PC-9 (cell line): ENCODE data around the gene UBE2D3. TPM values are rescaled to one million over a fixed set of nuclear protein-coding genes. Genes with fewer than 3 reads are reported as not detected.

ENCODE experiments used
- Bru-seq: library from RNA; stranded (reverse); fragments of 400-500 nt; gene quantifications from one replicate; lab custom pipeline; 2021; lab: Mats Ljungman, UMichigan
- BruChase-seq, 2 experiments: library from RNA; stranded (reverse); fragments of 400-500 nt; gene quantifications; one replicate each; lab custom pipeline; 2021; lab: Mats Ljungman, UMichigan
- BruUV-seq: library from RNA; stranded (reverse); fragments of 400-500 nt; replicated peaks from 2 replicates; lab custom pipeline; 2021; lab: Mats Ljungman, UMichigan
- CTCF ChIA-PET: fragments of 300-600 bp; sonication (Branson Sonifier 250); formaldehyde crosslinking; loops from one replicate; lab custom pipeline; 2022; ENCODE audit warnings: antibody characterized with exemption; lab: Charles Lee
- POLR2A ChIA-PET: fragments of 300-600 bp; sonication (Branson Sonifier 250); formaldehyde crosslinking; loops from one replicate; lab custom pipeline; 2022; ENCODE audit warnings: antibody characterized with exemption; ENCODE audit not compliant: unreplicated experiment; lab: Charles Lee
- DNase-seq, 2 experiments: peaks; one replicate each; pipeline versions ENCODE4 v3.0.0 to v3.0.0-alpha.2; 2015 to 2022; ENCODE audit warnings: mixed read lengths in 1 of 2
- H2AFZ ChIP-seq: fragments of 200-600 bp; sonication (generic); 2 replicates; pipeline ENCODE4 v1.8.1; 2017; ENCODE audit warnings: antibody characterized with exemption
- H3F3A ChIP-seq: fragments of 200-600 bp; sonication (generic); 2 replicates; pipeline ENCODE4 v1.8.1; 2017; ENCODE audit warnings: antibody characterized with exemption, mild to moderate bottlenecking, low read depth; ENCODE audit not compliant: insufficient read depth
- H3K27ac ChIP-seq: fragments of 200-600 bp; sonication (generic); 2 replicates; pipeline ENCODE4 v1.6.1; 2016; ENCODE audit warnings: mixed run types
- H3K27me3 ChIP-seq: fragments of 200-600 bp; sonication (generic); 2 replicates; pipeline ENCODE4 v1.6.1; 2016; ENCODE audit warnings: low read depth, mixed run types; ENCODE audit not compliant: insufficient read depth
- H3K36me3 ChIP-seq: fragments of 200-600 bp; sonication (generic); 2 replicates; pipeline ENCODE4 v1.6.1; 2016; ENCODE audit warnings: low read depth, mixed run types
- H3K4me1 ChIP-seq: fragments of 200-600 bp; sonication (generic); replicated peaks from 2 replicates; pipeline ENCODE4 v1.6.1; 2016; ENCODE audit warnings: mixed run types; ENCODE audit not compliant: insufficient read depth
- H3K4me2 ChIP-seq: fragments of 200-600 bp; sonication (generic); 2 replicates; pipeline ENCODE4 v1.6.1; 2017; ENCODE audit warnings: mixed run types
- H3K4me3 ChIP-seq: fragments of 200-600 bp; sonication (generic); 2 replicates; pipeline ENCODE4 v1.6.1; 2016; ENCODE audit warnings: mixed run types
- H3K79me2 ChIP-seq: fragments of 200-600 bp; sonication (generic); 2 replicates; pipeline ENCODE4 v1.6.1; 2017; ENCODE audit warnings: low read depth, mixed run types
- H3K9me2 ChIP-seq: fragments of 200-600 bp; sonication (generic); 2 replicates; pipeline ENCODE4 v1.8.1; 2017; ENCODE audit warnings: mild to moderate bottlenecking; ENCODE audit not compliant: insufficient read depth
- H3K9me3 ChIP-seq: fragments of 200-600 bp; sonication (generic); 2 replicates; pipeline ENCODE4 v1.8.1; 2016; ENCODE audit warnings: low read depth; ENCODE audit not compliant: insufficient read depth
- H4K20me1 ChIP-seq: fragments of 200-600 bp; sonication (generic); 2 replicates; pipeline ENCODE4 v1.8.1; 2017; ENCODE audit not compliant: insufficient read depth
- EZH2 ChIP-seq: fragments of 200-600 bp; sonication (generic); IDR thresholded peaks from 2 replicates; pipeline ENCODE4 v1.8.0; 2017; ENCODE audit warnings: antibody characterized with exemption, low read depth
- intact Hi-C: fragments of 100-400 bp; cut with micrococcal nuclease; formaldehyde crosslinking; loops from one replicate; pipeline ENCODE4 v1.10.0; 2022; ENCODE audit not compliant: unreplicated experiment
- long read RNA-seq: library from polyadenylated mRNA; stranded (forward); transcript quantifications from one replicate; pipeline ENCODE4 v2.0.0, GENCODE V29; 2022
- total RNA-seq: library from RNA; stranded (reverse); gene quantifications from 2 replicates; pipeline ENCODE4 v1.2.3, GENCODE V29; 2021
- TF ChIP-seq, protein P1 (sequence below): fragments of 200-600 bp; sonication (generic); conservative IDR thresholded peaks from 2 replicates; pipeline ENCODE4 v1.6.1; 2017; ENCODE audit warnings: mixed run types, antibody characterized with exemption, mild to moderate bottlenecking, moderate library complexity

UBE2D3 gene
- 154 and 183 TPM in 2 replicates for total RNA-seq
- percentile 94 among the genes with signal in this experiment for Bru-seq, nascent RNA
- BruChase-seq, experiment 1, labeled RNA remaining after a 2-hour chase, result percentile 91 among the genes with signal in this experiment
- BruChase-seq, experiment 2, labeled RNA remaining after a 6-hour chase, result percentile 92 among the genes with signal in this experiment
- long read RNA-seq, transcript UBE2D3-210 (8 exons, 3,990 nt), result major isoform, 134 of 341 reads
- long read RNA-seq, transcript UBE2D3-202 (8 exons, 896 nt), result minor isoform, 21 of 341 reads
- long read RNA-seq, transcript UBE2D3-207 (8 exons, 2,368 nt), result minor isoform, 59 of 341 reads
- long read RNA-seq, transcript UBE2D3-208 (8 exons, 2,227 nt), result minor isoform, 21 of 341 reads
- long read RNA-seq, partial matches to known transcripts, result 51 of 341 reads
- long read RNA-seq, other reads (novel, unspliced or antisense), result 51 of 341 reads

DNA sequence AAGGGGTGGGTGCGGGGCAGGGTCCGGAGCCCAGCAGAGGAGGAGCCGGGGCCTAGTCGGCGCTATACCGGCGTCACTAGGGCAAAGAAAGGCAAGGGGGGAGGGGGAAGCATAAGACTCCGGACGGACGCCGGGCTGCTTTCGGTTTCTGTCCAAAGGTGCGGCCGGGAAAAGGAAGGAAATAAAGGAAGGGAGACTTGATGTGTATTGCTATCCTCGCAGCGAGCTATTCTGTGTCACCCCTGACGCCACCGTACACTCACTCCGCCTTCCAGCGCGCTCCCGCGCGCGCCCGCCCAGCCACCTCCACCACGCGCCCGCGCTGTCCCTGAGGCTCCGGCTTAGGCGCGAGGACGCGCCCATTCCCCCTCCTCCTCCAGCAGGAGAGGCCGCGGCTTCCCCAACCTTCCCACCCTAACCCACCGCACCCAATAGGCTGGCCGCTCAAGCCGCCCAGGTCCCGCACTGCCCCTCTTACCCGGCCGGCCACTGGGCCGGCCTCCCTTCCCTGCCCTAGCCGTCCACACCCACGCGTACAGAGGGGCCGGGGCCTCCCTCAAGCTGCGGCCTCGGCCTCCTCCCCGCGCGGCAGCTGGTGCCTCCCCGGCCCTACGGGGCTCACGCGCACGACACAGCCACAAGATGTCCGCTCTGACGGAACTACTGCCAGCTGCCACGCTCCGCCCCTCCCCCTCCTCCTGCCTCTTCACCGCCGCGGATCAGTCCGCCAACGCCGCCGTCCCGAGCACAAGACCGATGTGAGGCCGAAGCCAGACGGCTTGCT, at the start of gene UBE2D3:
UBE2D3 (minus strand) TSS at position 662 of the 784 bp plus-strand sequence. CDS start 1,043 bp downstream, outside the sequence.
- ChIA-PET POLR2A (interaction anchor here (0.6 to 1.9 kb wide), 3 partner anchors 42 to 192 kb away, joined by 3 to 21 read pairs (median 6); partner anchors contain the start of gene CISD2), CTCF (interaction anchor here (0.7 kb wide), 1 partner anchor 193 kb away, joined by 3 read pairs; the partner anchor contains the start of gene SLC9B1)
- Histone ChIP-seq H3F3A (peaks cover 33% of the 10 kb centered on the region), H4K20me1 (peaks cover 32% of the 10 kb centered on the region), H3K79me2 (peaks cover 64% of the 10 kb centered on the region), H3K4me1 (peaks cover 38% of the 10 kb centered on the region), H3K4me3 (peak within 1 kb of the TSS; percentile 95), H3K27ac (peak within 1 kb of the TSS; percentile 99), H3K9me3 (no peaks in the 10 kb centered on the region), H2AFZ (peak within 1 kb of the TSS; percentile 72), H3K4me2 (peak within 1 kb of the TSS; percentile 94), H3K27me3 (no peaks in the 10 kb centered on the region), H3K9me2 (no peaks in the 10 kb centered on the region), H3K36me3 (peaks cover 29% of the 10 kb centered on the region)
- DNase-seq, result peak; percentile 75 to 85
- BruUV-seq, result no TSS peak
- intact Hi-C loops, result loop anchor here (5.0 kb wide), 3 partner anchors 190 to 395 kb away; partner anchors contain the start of gene SLC9B1
- TF ChIP-seq, protein P1, sequence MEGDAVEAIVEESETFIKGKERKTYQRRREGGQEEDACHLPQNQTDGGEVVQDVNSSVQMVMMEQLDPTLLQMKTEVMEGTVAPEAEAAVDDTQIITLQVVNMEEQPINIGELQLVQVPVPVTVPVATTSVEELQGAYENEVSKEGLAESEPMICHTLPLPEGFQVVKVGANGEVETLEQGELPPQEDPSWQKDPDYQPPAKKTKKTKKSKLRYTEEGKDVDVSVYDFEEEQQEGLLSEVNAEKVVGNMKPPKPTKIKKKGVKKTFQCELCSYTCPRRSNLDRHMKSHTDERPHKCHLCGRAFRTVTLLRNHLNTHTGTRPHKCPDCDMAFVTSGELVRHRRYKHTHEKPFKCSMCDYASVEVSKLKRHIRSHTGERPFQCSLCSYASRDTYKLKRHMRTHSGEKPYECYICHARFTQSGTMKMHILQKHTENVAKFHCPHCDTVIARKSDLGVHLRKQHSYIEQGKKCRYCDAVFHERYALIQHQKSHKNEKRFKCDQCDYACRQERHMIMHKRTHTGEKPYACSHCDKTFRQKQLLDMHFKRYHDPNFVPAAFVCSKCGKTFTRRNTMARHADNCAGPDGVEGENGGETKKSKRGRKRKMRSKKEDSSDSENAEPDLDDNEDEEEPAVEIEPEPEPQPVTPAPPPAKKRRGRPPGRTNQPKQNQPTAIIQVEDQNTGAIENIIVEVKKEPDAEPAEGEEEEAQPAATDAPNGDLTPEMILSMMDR, result no peak

DNA sequence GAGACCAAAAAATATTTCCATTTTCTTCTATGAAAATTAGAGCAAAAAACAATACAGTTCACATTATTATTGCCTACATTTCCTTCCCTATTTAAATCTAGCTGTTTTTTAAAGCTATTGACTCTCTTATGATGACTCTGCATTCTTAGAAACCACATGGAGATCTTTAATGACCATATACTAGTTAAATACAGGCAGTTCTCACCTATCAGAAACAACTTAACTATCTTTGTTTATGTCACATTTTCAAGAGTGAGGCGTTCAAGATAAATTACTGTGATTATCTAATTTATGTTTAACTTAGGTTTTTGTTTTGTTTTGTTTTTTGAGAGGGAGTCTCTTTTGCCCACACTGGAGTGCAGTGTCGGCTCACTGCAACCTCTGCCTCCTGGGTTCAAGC, 44.4 kb upstream of the UBE2D3 start:
- H3K79me2 ChIP-seq, result peaks cover 66% of the 10 kb centered on the region
- peak overlapping the region; percentile 14; the same call in 1 of the 2 replicates for H3K4me3 ChIP-seq
- peaks cover 6% of the 10 kb centered on the region; the same call in 1 of the 2 replicates for H3K9me3 ChIP-seq
- no TSS peak for BruUV-seq
- peak overlapping the region; percentile 96; the same call in 1 of the 2 replicates for H3K4me2 ChIP-seq
- POLR2A ChIA-PET, result no interaction called here
- no peak for TF ChIP-seq EZH2
- TF ChIP-seq, protein P1, result no peak
- H2AFZ ChIP-seq, result no peak overlapping the region
- no peak for DNase-seq
- peaks cover 10% of the 10 kb centered on the region; the same call in 1 of the 2 replicates for H3K36me3 ChIP-seq
- CTCF ChIA-PET, result no interaction called here
- H4K20me1 ChIP-seq, result no peaks in the 10 kb centered on the region
- peaks cover 32% of the 10 kb centered on the region for H3K4me1 ChIP-seq
- H3F3A ChIP-seq, result peaks cover 15% of the 10 kb centered on the region; the same call in 1 of the 2 replicates
- no peaks in the 10 kb centered on the region for H3K27me3 ChIP-seq
- intact Hi-C loops, result no loop called here
- no peaks in the 10 kb centered on the region for H3K9me2 ChIP-seq
- H3K27ac ChIP-seq, result no peak overlapping the region
